Astrocyte of the cerebellum (primary cell): ENCODE results near the gene RALGPS1.

Experiments used
- DNase-seq: peaks from one replicate; pipeline ENCODE4 v3.0.0-alpha.2; 2011; ENCODE audit warnings: low read depth
- H3K4me3 ChIP-seq: 2 replicates; pipeline ENCODE4 v1.5.1; 2011; ENCODE audit warnings: mild to moderate bottlenecking, low read depth, low read length, moderate library complexity
- CTCF ChIP-seq: IDR thresholded peaks from 2 replicates; pipeline ENCODE4 v1.5.1; 2012; ENCODE audit warnings: low read length, low read depth, moderate library complexity, mild to moderate bottlenecking; ENCODE audit errors: missing control alignments
- in situ Hi-C: cut with HindIII; loops from 2 replicates; pipeline ENCODE4 v1.10.0; 2017; ENCODE audit warnings: low sequenced_read_pairs

The RALGPS1 gene

GRCh38 chr9:127147251-127147650, 232.7 kb downstream of the RALGPS1 start:
- DNase-seq = no peak
- H3K4me3 ChIP-seq = no peak overlapping the region
- TF ChIP-seq CTCF = no peak
- in situ Hi-C loops = no loop called here

GRCh38 chr9:127148014-127148413, 233.4 kb downstream of the RALGPS1 start:
- H3K4me3 ChIP-seq = no peak overlapping the region
- in situ Hi-C loops = no loop called here
- DNase-seq = no peak
- no peak for TF ChIP-seq CTCF

- TF ChIP-seq CTCF = no peak
- in situ Hi-C loops = no loop called here
- H3K4me3 ChIP-seq = no peak overlapping the region
- no peak for DNase-seq
These were observed 234.4 kb downstream of the RALGPS1 start for GRCh38 chr9:127149010-127149409.

- TF ChIP-seq CTCF = no peak
- no peak overlapping the region for H3K4me3 ChIP-seq
- DNase-seq = no peak
- in situ Hi-C loops = no loop called here
These were observed 235.1 kb downstream of the RALGPS1 start for GRCh38 chr9:127149463-127150390.

- no peak for TF ChIP-seq CTCF
- no peak overlapping the region for H3K4me3 ChIP-seq
- no peak for DNase-seq
- in situ Hi-C loops = no loop called here
These were observed 238.9 kb downstream of the RALGPS1 start for GRCh38 chr9:127153501-127153900.

- no peak for DNase-seq
- H3K4me3 ChIP-seq = no peak overlapping the region
- in situ Hi-C loops = no loop called here
- no peak for TF ChIP-seq CTCF
These were observed 239.4 kb downstream of the RALGPS1 start for GRCh38 chr9:127154003-127154389.
